Ascending aorta (tissue), 2 donors: ENCODE data around the gene KCNB1. TPM values are rescaled to one million over a fixed set of nuclear protein-coding genes. Genes with fewer than 3 reads are reported as not detected.
A peak's percentile ranks its signal among the peaks of the same experiment; 100 is the strongest.

Experiments used
- DNase-seq, 2 donors: peaks; one replicate each; pipeline ENCODE4 v3.0.0-alpha.2; 2019; ENCODE audit warnings: low spot score in 2 of 2
- H3K27ac ChIP-seq, 2 donors: fragments of 200-600 bp; sonication (generic); one replicate each; pipeline ENCODE4 v1.5.1; 2016 to 2017; ENCODE audit warnings: mild to moderate bottlenecking in 1 of 2
- H3K27me3 ChIP-seq: fragments of 200-600 bp; sonication (generic); one replicate; pipeline ENCODE4 v1.5.1; 2017
- H3K36me3 ChIP-seq, 2 donors: fragments of 200-600 bp; sonication (generic); one replicate each; pipeline ENCODE4 v1.5.1; 2016
- H3K4me1 ChIP-seq, 2 donors: fragments of 200-600 bp; sonication (generic); one replicate each; pipeline ENCODE4 v1.5.1; 2016 to 2017; ENCODE audit warnings: mild to moderate bottlenecking in 1 of 2
- H3K4me3 ChIP-seq, 2 donors: fragments of 200-600 bp; sonication (generic); one replicate each; pipeline ENCODE4 v1.5.1; 2016 to 2017; ENCODE audit warnings: mild to moderate bottlenecking in 1 of 2
- H3K9me3 ChIP-seq, 2 donors: fragments of 200-600 bp; sonication (generic); one replicate each; pipeline ENCODE4 v1.5.1; 2016
- intact Hi-C: fragments of 100-400 bp; cut with DNase I; formaldehyde crosslinking; loops from one replicate; pipeline ENCODE4 v1.15.1; 2023
- total RNA-seq: library from RNA; depleted of rRNA; stranded (reverse); fragments of >200 nt; gene quantifications from one replicate; pipeline ENCODE4 v1.1.0, GENCODE V29; 2016
- TF ChIP-seq, protein P1 (sequence below), 3 experiments: fragments of 200-600 bp in 2 of 3; fragments of 450-650 bp in 1 of 3; sonication (generic) in 2 of 3; IDR thresholded peaks; one replicate each; pipeline ENCODE4 v1.5.1; 2016 to 2019; ENCODE audit warnings: antibody characterized with exemption in 3 of 3, mild to moderate bottlenecking in 1 of 3, moderate library complexity in 1 of 3

The KCNB1 gene
- total RNA-seq = not detected

- no peaks in the 10 kb centered on the region for H3K27me3 ChIP-seq
- H3K27ac ChIP-seq = no peak within 1 kb of the TSS
- H3K9me3 ChIP-seq = no peaks in the 10 kb centered on the region
- H3K4me1 ChIP-seq = peaks cover 7 to 19% of the 10 kb centered on the region in 2 donors
- H3K36me3 ChIP-seq = no peaks in the 10 kb centered on the region
- H3K4me3 ChIP-seq = peak within 1 kb of the TSS; percentile 56 to 60
- intact Hi-C loops = loop anchor here (2.0 kb wide), 2 partner anchors 24 to 38 kb away; no protein-coding TSS in a partner anchor
- DNase-seq = peak in 1 of 2 donors; percentile 77
- TF ChIP-seq, protein P1, sequence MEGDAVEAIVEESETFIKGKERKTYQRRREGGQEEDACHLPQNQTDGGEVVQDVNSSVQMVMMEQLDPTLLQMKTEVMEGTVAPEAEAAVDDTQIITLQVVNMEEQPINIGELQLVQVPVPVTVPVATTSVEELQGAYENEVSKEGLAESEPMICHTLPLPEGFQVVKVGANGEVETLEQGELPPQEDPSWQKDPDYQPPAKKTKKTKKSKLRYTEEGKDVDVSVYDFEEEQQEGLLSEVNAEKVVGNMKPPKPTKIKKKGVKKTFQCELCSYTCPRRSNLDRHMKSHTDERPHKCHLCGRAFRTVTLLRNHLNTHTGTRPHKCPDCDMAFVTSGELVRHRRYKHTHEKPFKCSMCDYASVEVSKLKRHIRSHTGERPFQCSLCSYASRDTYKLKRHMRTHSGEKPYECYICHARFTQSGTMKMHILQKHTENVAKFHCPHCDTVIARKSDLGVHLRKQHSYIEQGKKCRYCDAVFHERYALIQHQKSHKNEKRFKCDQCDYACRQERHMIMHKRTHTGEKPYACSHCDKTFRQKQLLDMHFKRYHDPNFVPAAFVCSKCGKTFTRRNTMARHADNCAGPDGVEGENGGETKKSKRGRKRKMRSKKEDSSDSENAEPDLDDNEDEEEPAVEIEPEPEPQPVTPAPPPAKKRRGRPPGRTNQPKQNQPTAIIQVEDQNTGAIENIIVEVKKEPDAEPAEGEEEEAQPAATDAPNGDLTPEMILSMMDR (IDR thresholded peaks at IDR 0.05) = peak in 1 of 3 experiments; percentile 20
These were observed at the start of gene KCNB1 for GRCh38 chr20:49482621-49483017. Gene KCNB1 (minus strand): TSS chr20:49482668. CDS start chr20:49482480, 188 bp downstream.

GRCh38 chr20:49529470-49529869 is 47.0 kb upstream of the KCNB1 start:
- no peak for DNase-seq
- TF ChIP-seq, protein P1 (IDR thresholded peaks at IDR 0.05) = no peak
- no peaks in the 10 kb centered on the region for H3K27me3 ChIP-seq
- peaks cover 31 to 71% of the 10 kb centered on the region in 2 donors for H3K36me3 ChIP-seq
- no peaks in the 10 kb centered on the region for H3K9me3 ChIP-seq
- H3K27ac ChIP-seq = peak overlapping the region; percentile 27 to 54
- H3K4me1 ChIP-seq = peaks cover 0 to 21% of the 10 kb centered on the region in 2 donors
- H3K4me3 ChIP-seq = no peak overlapping the region
- intact Hi-C loops = no loop called here

- H3K4me1 ChIP-seq = peaks cover 6 to 21% of the 10 kb centered on the region in 2 donors
These were observed 44.1 kb upstream of the KCNB1 start for GRCh38 chr20:49526568-49526967.

GRCh38 chr20:49526056-49526455 is 43.6 kb upstream of the KCNB1 start:
- intact Hi-C loops = no loop called here
- DNase-seq = no peak
- TF ChIP-seq, protein P1 (IDR thresholded peaks at IDR 0.05) = no peak

More at GRCh38 chr20:49526568-49526967, 44.1 kb upstream of the KCNB1 start:
- Histone ChIP-seq H3K27ac (peak overlapping the region; percentile 65 to 79), H3K4me3 (no peak overlapping the region), H3K36me3 (peaks cover 54 to 64% of the 10 kb centered on the region in 2 donors), H3K9me3 (no peaks in the 10 kb centered on the region), H3K27me3 (no peaks in the 10 kb centered on the region)
- TF ChIP-seq, protein P1 (IDR thresholded peaks at IDR 0.05) = no peak
- DNase-seq = no peak
- intact Hi-C loops = no loop called here

DNA sequence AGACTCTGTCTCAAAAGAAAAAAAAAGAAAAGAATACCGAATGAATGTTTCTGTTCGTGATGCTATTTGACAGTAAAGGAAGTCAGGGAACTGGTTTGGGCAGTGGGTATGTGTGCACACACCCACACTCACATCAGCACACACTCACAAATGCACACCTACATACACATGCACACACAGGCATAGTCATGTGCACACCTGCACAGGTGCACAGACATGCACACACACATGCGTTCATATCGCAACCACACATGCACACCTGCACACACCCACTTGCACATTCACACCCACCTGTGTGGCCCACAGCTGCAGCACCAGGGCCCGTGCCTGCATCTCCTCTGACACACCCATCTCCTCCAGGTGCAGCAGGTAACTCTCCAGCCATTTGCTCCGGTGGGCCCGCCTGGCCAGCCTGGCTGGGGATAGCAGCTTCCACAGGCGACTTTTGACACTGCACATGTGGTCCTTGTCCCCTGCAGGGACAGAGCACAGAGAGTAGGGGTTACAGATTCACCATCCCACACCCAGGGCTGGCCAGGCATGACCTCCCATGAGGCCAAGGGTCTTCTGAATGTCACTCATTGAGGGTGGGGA is 41.4 kb upstream of the KCNB1 start:
- Histone ChIP-seq H3K27ac (peak overlapping the region in 1 of 2 donors; percentile 79), H3K4me3 (no peak overlapping the region), H3K4me1 (peaks cover 6 to 19% of the 10 kb centered on the region in 2 donors), H3K36me3 (peaks cover 54 to 55% of the 10 kb centered on the region in 2 donors), H3K9me3 (no peaks in the 10 kb centered on the region), H3K27me3 (no peaks in the 10 kb centered on the region)
- no peak for DNase-seq
- intact Hi-C loops = no loop called here
- TF ChIP-seq, protein P1 (IDR thresholded peaks at IDR 0.05) = no peak

More at GRCh38 chr20:49526056-49526455, 43.6 kb upstream of the KCNB1 start:
- Histone ChIP-seq H3K27me3 (no peaks in the 10 kb centered on the region), H3K4me3 (no peak overlapping the region), H3K9me3 (no peaks in the 10 kb centered on the region), H3K27ac (peak overlapping the region; percentile 62 to 79), H3K36me3 (peaks cover 53 to 64% of the 10 kb centered on the region in 2 donors), H3K4me1 (peaks cover 6 to 21% of the 10 kb centered on the region in 2 donors)
